HG02642 (cell line): ENCODE results near the gene AFAP1L2.
"Not testable (repeated sequence)": the region's sequence is repeated elsewhere in the genome, so short reads cannot be mapped to it uniquely, and the experiment has no call there.

ENCODE experiments used
- ATAC-seq: cut with Tn5 transposase; IDR thresholded peaks from one replicate; pipeline ENCODE4 v1.9.1; 2021; ENCODE audit warnings: mild to moderate bottlenecking; ENCODE audit not compliant: unreplicated experiment, poor library complexity

AFAP1L2 gene

GRCh38 chr10:114364726-114365125 lies 39.6 kb downstream of the AFAP1L2 start:
- no peak for ATAC-seq

GRCh38 chr10:114363745-114364454 lies 40.4 kb downstream of the AFAP1L2 start:
- ATAC-seq = no peak

GRCh38 chr10:114362826-114363355 lies 41.4 kb downstream of the AFAP1L2 start:
- no peak for ATAC-seq

- no peak for ATAC-seq
Observed at GRCh38 chr10:114359953-114360345, 44.4 kb downstream of the AFAP1L2 start.

GRCh38 chr10:114359041-114359952 lies 45.0 kb downstream of the AFAP1L2 start:
- ATAC-seq = no peak

DNA sequence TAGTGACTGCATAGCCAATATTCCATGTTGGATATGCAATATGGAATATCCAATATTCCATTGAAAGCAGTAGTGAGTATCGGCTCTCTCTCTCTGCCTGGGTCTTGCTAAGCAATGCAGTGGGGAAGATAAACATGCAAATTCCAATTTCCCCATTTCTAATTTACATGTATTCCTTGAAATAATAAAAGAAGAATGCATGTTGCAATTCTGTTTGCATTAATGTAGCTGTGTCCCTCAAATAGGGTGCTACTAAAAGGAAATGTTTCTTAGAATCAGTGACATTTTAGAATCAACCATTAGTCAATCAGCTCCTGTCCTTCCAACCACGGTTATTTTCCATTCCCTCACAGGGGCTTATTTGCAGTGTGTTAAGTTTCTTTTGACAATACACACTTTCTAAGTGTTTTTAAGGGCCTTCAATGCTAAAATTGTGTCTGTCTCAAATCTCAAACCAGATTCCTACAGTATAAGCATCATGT lies 46.7 kb downstream of the AFAP1L2 start:
- ATAC-seq = no peak

- no peak for ATAC-seq
Observed at GRCh38 chr10:114356751-114357514, 47.4 kb downstream of the AFAP1L2 start.

DNA sequence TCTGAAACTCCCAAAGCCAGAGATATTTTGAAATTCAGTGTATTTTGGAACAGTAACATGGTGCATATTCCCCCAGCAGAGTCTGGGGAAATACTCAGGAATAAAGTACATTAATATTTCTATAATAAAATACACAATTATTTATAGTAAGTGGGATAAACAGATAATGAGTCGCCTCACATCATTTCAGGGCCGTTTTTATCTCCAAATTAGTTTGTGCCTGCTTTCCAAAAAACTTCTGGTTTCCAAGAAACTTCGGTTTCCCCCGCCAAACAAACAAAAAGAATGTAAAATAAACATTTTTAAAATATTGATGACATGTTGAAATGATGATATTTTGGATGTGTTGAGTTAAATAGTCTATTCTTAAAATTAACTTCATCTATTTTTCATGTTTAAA lies 48.2 kb downstream of the AFAP1L2 start:
- ATAC-seq = no peak

- no peak for ATAC-seq
Observed at GRCh38 chr10:114353383-114353782, 50.9 kb downstream of the AFAP1L2 start.

GRCh38 chr10:114352653-114353298 lies 51.5 kb downstream of the AFAP1L2 start:
- no peak for ATAC-seq

GRCh38 chr10:114350751-114351150 lies 53.6 kb downstream of the AFAP1L2 start:
- no peak for ATAC-seq

- ATAC-seq = no peak
Observed at GRCh38 chr10:114349522-114350215, 54.6 kb downstream of the AFAP1L2 start.

- not testable (repeated sequence) for ATAC-seq
Observed at GRCh38 chr10:114349071-114349470, 55.2 kb downstream of the AFAP1L2 start.

DNA sequence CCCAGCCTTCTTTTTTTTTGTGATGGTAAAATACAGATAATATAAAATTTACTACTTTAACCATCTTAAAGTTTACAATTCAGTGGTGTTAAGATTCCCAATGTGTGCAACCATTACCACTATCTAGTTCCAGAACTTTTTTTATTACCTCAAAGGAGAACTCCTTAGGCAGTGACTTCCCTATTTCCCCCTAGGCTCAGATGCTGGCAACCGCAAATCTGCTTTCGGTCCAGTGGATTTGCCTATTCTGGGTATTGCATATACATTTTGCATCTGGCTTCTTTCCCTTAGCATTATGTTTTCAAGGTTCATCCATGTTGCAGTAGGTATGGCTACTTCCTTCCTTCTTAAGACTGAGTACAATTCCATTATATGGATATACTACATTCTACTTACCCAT lies 56.5 kb downstream of the AFAP1L2 start:
- ATAC-seq = no peak

DNA sequence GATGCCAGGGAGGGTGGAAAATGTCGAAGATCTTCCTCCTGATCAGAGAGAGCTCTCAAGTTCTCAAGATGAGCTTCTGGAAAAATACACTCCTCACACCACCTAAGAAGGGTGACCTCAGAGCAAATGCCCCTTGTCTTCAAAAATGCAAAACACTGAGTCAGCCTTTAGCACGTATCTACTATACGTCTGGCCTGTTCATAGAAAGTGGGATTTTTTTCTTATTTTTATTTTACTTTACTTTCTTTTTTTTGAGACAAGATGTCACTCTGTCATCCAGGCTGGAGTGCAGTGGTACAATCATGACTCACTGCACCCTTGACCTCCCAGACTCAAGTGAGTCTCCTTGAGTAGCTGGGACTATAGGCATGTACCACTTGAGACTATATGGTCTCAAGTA lies 57.1 kb downstream of the AFAP1L2 start:
- no peak for ATAC-seq

DNA sequence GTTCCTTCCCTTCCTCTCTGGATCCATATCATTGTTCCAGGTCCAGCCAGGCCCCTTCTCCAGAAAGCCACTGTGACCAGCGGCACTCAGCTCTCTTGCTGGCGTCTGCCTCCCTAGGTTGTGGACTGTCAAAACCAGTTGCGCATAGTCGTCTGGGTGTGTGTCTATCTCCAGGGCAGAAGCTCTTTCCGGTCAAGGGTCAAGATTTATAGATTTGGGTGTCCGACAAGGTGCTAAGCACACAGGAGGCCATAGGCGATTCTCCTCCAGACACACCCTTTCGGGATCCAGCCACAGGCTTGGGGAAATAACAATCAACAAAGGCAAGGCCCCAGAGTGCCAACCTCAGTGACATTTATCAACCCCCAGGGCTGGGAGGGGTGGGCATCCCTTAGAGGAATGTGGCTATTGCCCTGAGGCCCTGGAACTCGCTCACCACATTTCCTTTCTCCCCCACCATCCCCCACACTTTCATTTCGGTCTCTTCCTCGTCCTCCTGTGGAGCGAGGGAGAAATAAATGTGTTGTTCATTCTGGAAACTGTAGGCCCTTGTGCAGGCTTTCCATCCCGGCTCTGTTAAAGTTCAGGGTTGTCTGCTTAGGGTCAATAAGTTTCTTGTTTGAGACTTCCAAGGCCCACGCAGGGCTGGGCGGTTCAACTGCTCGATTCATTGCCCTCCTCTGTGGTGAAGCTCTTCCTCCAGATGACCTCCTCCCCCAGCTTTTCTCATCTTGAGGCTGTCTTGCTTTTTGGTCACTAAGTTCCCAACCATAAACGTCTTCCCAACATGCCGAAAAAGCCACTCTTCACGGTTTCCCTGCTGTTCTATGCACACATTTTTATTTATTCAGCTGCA lies 57.9 kb downstream of the AFAP1L2 start:
- ATAC-seq = no peak

GRCh38 chr10:114345701-114346100 lies 58.6 kb downstream of the AFAP1L2 start:
- ATAC-seq = no peak
